Kidney (tissue), 14 donors: ENCODE results near the gene CFAP251. TPM values are rescaled to one million over a fixed set of nuclear protein-coding genes. Genes with fewer than 3 reads are reported as not detected.
A peak's percentile ranks its signal among the peaks of the same experiment; 100 is the strongest.

Source experiments
- DNase-seq, 5 donors: peaks; one replicate each; pipeline ENCODE4 v3.0.0-alpha.2; 2013 to 2020
- FAIRE-seq: peaks from 2 replicates; lab custom pipeline; 2012; peaks lifted over from hg19 to GRCh38; lab: Jason Lieb, UNC
- H3K27ac ChIP-seq, 2 donors: one replicate each; pipeline ENCODE4 v1.7.0; 2013; ENCODE audit warnings: low read depth in 2 of 2, low read length in 2 of 2, inconsistent platforms in 1 of 2
- H3K27me3 ChIP-seq: one replicate; pipeline ENCODE4 v1.7.1; 2013; ENCODE audit warnings: low read length, inconsistent platforms; ENCODE audit not compliant: control insufficient read depth, insufficient read depth
- H3K36me3 ChIP-seq, 3 donors: one replicate each; pipeline versions ENCODE4 v1.7.0 to v1.7.1; 2013; ENCODE audit warnings: low read length in 3 of 3, control low read depth in 1 of 3, inconsistent platforms in 1 of 3; ENCODE audit not compliant: insufficient read depth in 3 of 3, control insufficient read depth in 2 of 3
- H3K4me1 ChIP-seq, 3 donors: one replicate each; pipeline versions ENCODE4 v1.7.0 to v1.7.1; 2013; ENCODE audit warnings: low read length in 3 of 3, inconsistent platforms in 1 of 3, low read depth in 1 of 3; ENCODE audit not compliant: control insufficient read depth in 2 of 3, insufficient read depth in 2 of 3
- H3K4me3 ChIP-seq, 3 donors: one replicate each; pipeline versions ENCODE4 v1.7.0 to v1.8.1; 2013; ENCODE audit warnings: low read length in 3 of 3, control low read depth in 1 of 3, inconsistent platforms in 1 of 3
- H3K9ac ChIP-seq, 3 donors: one replicate each; pipeline versions ENCODE4 v1.7.0 to v1.7.1; 2013; ENCODE audit warnings: low read length in 3 of 3, control low read depth in 1 of 3, inconsistent platforms in 1 of 3
- H3K9me3 ChIP-seq, 3 donors: one replicate each; pipeline versions ENCODE4 v1.7.0 to v1.7.1; 2013; ENCODE audit warnings: low read length in 3 of 3, control low read depth in 1 of 3, inconsistent platforms in 1 of 3; ENCODE audit not compliant: control insufficient read depth in 2 of 3, insufficient read depth in 1 of 3
- CTCF ChIP-seq: IDR thresholded peaks from 3 replicates; pipeline ENCODE4 v1.5.1; 2012; ENCODE audit warnings: mild to moderate bottlenecking, moderate library complexity, borderline replicate concordance; ENCODE audit not compliant: insufficient read depth; ENCODE audit errors: extremely low read depth
- intact Hi-C: fragments of 100-400 bp; cut with DNase I; formaldehyde crosslinking; loops from one replicate; pipeline ENCODE4 v1.11.1; 2022
- polyA plus RNA-seq: library from polyadenylated mRNA; stranded (reverse); fragments of 350-450 nt; fragmentation: Illumina TruSeq; extraction: RNeasy Lipid Tissue Mini Kit (QIAGEN cat#74804); gene quantifications from one replicate; pipeline ENCODE4 v1.2.3, GENCODE V29; 2014; ENCODE audit warnings: low read depth, low replicate concordance; ENCODE audit not compliant: insufficient read depth
- total RNA-seq: library from RNA; stranded (reverse); fragmentation: NEBNext Ultra II Directional; extraction: Animal tissue kit (Norgen Biotek cat#: 25700); gene quantifications from one replicate; pipeline ENCODE4 v1.2.1, GENCODE V29; 2021
- donor health status: control.
- donor health status: control.
- donor health status: control.
- donor health status: control.
- donor health status: control.
- donor health status: DM: yes; HTN: yes; CAD: no.
- donor health status: Normal renal cell carcinoma (clear cell type).

Gene CFAP251
- total and polyA plus RNA-seq, 2 donors from 2014 or later = 2.9 to 10.8 TPM

GRCh38 chr12:121955258-121956237 is 37.2 kb downstream of the CFAP251 start:
- intact Hi-C loops = no loop called here
- Histone ChIP-seq H3K4me1 (no peaks in the 10 kb centered on the region), H3K36me3 (no peaks in the 10 kb centered on the region), H3K4me3 (no peak overlapping the region), H3K27ac (no peak overlapping the region), H3K9me3 (no peaks in the 10 kb centered on the region), H3K27me3 (no peaks in the 10 kb centered on the region), H3K9ac (peak overlapping the region in 1 of 3 donors; percentile 1)
- FAIRE-seq (no peak), DNase-seq (no peak)
- peak; percentile 56 for TF ChIP-seq CTCF

GRCh38 chr12:121957861-121958515 is 39.6 kb downstream of the CFAP251 start:
- intact Hi-C loops = no loop called here
- no peak for DNase-seq
- Histone ChIP-seq H3K27ac (no peak overlapping the region), H3K4me3 (no peak overlapping the region), H3K27me3 (no peaks in the 10 kb centered on the region), H3K4me1 (no peaks in the 10 kb centered on the region), H3K9me3 (no peaks in the 10 kb centered on the region), H3K36me3 (peaks cover 0 to 12% (median 0%) of the 10 kb centered on the region in 3 donors), H3K9ac (no peak overlapping the region)
- TF ChIP-seq CTCF = no peak
- no peak for FAIRE-seq

- Histone ChIP-seq H3K27ac (no peak overlapping the region), H3K27me3 (no peaks in the 10 kb centered on the region), H3K36me3 (peaks cover 0 to 12% (median 0%) of the 10 kb centered on the region in 3 donors), H3K9me3 (no peaks in the 10 kb centered on the region), H3K4me1 (no peaks in the 10 kb centered on the region), H3K9ac (no peak overlapping the region), H3K4me3 (no peak overlapping the region)
- FAIRE-seq (no peak), DNase-seq (peak in 4 of 5 donors; percentile 46 to 63 (median 53))
- TF ChIP-seq CTCF = no peak
- intact Hi-C loops = no loop called here
Measured at GRCh38 chr12:121958541-121959240, 40.3 kb downstream of the CFAP251 start.
